Uterus (tissue), 4 donors: ENCODE results near the gene KHDRBS1. TPM values are rescaled to one million over a fixed set of nuclear protein-coding genes. Genes with fewer than 3 reads are reported as not detected.

Experiments used
- microRNA-seq: library from miRNA; unstranded; fragments of <30 nt; microRNA quantifications from one replicate; pipeline ENCODE4, GENCODE V29; 2016; ENCODE audit warnings: borderline microRNAs expressed, borderline replicate concordance
- small RNA-seq: library from RNA; depleted of rRNA; stranded (forward); fragments of <200 nt; gene quantifications from one replicate; pipeline ENCODE3, GENCODE V24; 2016
- total RNA-seq, 4 donors: library from RNA; depleted of rRNA in 3 of 4; stranded (reverse); fragments of >200 nt in 3 of 4; gene quantifications; one replicate each; pipeline versions ENCODE4 v1.1.0 to v1.2.4, GENCODE V29; 2014 to 2023
- donor health status: DM: yes; HTN: yes; CAD: no.

Gene KHDRBS1
- total RNA-seq, 4 donors from 2014 or later, result 40.9 to 142 (median 96.5) TPM

Small RNA genes lying within 50 kb of the gene (microRNA-seq; reads per million reads assigned to microRNA genes)
- not detected for gene MIR5585

Small RNA genes lying within 50 kb of the gene (small RNA-seq; reads per million reads assigned to genes)
- not detected for gene MIR5585
- gene RF00017, result not detected

Other genes with a start within 250 kb of the KHDRBS1 start
- 10 to 100 TPM in 1 of 4 donors, 1 to 10 TPM in 1, under 1 TPM in 1, not detected in 1; 0.77 to 31.0 (median 3.7) TPM for gene ADGRB2, start 249.5 kb upstream of the KHDRBS1 start, total RNA-seq
- gene SPOCD1, start 197.8 kb upstream of the KHDRBS1 start, total RNA-seq, result 1 to 10 TPM in 2 of 4 donors, not detected in 2; 1.2 to 1.5 TPM
- gene PTP4A2, start 75.5 kb upstream of the KHDRBS1 start, total RNA-seq, result 100 to 1,000 TPM; 276 to 567 (median 333) TPM
- 10 to 100 TPM in 1 of 4 donors, 1 to 10 TPM in 2, under 1 TPM in 1; 0.88 to 22.4 (median 3.6) TPM for gene TMEM39B, start 59.1 kb downstream of the KHDRBS1 start, total RNA-seq
- 10 to 100 TPM; 26.9 to 69.9 (median 38.5) TPM for gene KPNA6, start 94.2 kb downstream of the KHDRBS1 start, total RNA-seq
- 10 to 100 TPM; 14.1 to 60.1 (median 40.4) TPM for gene TXLNA, start 165.8 kb downstream of the KHDRBS1 start, total RNA-seq
- 10 to 100 TPM in 1 of 4 donors, 1 to 10 TPM in 2, not detected in 1; 3.5 to 21.5 (median 7.4) TPM for gene CCDC28B, start 186.7 kb downstream of the KHDRBS1 start, total RNA-seq
- gene IQCC, start 191.8 kb downstream of the KHDRBS1 start, total RNA-seq, result 1 to 10 TPM in 3 of 4 donors, under 1 TPM in 1; 0.51 to 6.8 (median 4.3) TPM
- under 1 TPM in 2 of 4 donors, not detected in 2; 0.26 to 0.62 TPM for gene DCDC2B, start 195.2 kb downstream of the KHDRBS1 start, total RNA-seq
- gene TMEM234, start 208.5 kb downstream of the KHDRBS1 start, total RNA-seq, result 10 to 100 TPM in 3 of 4 donors, under 1 TPM in 1; 0.59 to 40.8 (median 13.5) TPM
- gene EIF3I, start 208.5 kb downstream of the KHDRBS1 start, total RNA-seq, result 100 to 1,000 TPM; 111 to 246 (median 143) TPM
- 10 to 100 TPM in 2 of 4 donors, 1 to 10 TPM in 1, not detected in 1; 1.2 to 29.0 (median 13.1) TPM for gene FAM167B, start 233.4 kb downstream of the KHDRBS1 start, total RNA-seq
- 1 to 10 TPM in 3 of 4 donors, under 1 TPM in 1; 0.26 to 2.0 (median 1.4) TPM for gene LCK, start 237.4 kb downstream of the KHDRBS1 start, total RNA-seq